Astrocyte of the spinal cord (primary cell): ENCODE data around the gene FAM107A.

Source experiments
- DNase-seq: peaks from one replicate; pipeline ENCODE4 v3.0.0; 2011; ENCODE audit warnings: low read depth, low spot score
- H3K4me3 ChIP-seq: 2 replicates; pipeline ENCODE4 v1.5.1; 2011; ENCODE audit warnings: low read depth, mild to moderate bottlenecking, low read length, moderate library complexity
- CTCF ChIP-seq: IDR thresholded peaks from 2 replicates; pipeline ENCODE4 v1.5.1; 2012; ENCODE audit warnings: low read depth, mild to moderate bottlenecking, low read length, inconsistent platforms
- in situ Hi-C: cut with HindIII; loops from 2 replicates; pipeline ENCODE4 v1.10.0; 2017; ENCODE audit warnings: low sequenced_read_pairs

FAM107A gene

DNA sequence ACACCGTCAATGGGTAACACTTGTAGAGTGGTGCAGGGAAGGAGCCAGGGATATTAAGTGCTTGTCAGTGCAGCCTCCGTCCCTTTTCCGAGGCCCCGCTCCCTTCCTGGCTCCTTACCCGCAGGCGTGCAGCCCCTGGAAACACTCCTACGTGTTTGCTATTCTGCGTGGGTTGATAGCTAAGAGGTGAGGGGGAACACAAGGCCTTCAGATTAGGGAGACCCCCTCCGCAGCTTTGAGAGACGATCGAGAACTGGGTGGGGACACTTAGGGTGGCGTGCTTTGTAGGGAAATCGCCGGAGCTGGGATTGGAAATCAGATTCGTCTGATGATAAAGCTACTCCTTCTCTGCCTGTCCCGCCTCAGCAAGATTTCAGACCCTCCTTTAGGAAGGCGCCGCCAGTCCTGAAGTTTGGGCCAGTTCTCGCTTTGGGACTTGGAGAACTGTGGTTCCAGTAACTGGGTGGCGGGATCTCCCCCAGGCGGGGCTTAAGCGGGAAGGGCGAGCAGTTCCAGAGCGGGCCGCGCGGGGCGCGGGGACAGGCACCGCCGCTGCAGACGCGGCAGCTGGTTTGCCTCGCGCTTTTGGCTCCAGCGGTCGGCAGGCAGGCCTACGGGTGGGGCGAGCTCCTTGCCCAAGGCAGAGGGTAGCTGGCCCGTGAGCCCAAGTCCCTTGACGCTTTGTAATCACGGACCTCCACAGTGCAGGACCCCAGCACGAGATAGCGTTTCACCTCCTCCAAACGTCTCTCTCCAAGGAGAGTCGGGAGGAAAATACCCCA, 8.0 kb upstream of the FAM107A start:
- DNase-seq: peak; percentile 64
- in situ Hi-C loops: no loop called here
- peak overlapping the region; percentile 50 for H3K4me3 ChIP-seq
- peak; percentile 78 for TF ChIP-seq CTCF

DNA sequence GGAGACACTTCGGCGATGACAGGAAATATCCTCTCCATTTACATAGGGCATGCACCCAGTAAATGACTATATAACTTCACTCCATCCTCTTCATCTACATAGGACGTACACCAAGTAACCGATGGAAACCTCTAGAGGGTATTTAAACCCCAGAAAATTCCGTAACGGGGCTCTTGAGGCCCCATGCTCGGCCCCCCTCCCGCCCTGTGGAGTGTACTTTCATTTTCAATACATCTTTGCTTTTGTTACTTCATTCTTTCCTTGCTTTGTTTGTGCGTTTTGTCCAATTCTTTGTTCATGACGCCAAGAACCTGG, 7.5 kb upstream of the FAM107A start:
- TF ChIP-seq CTCF: no peak

DNA sequence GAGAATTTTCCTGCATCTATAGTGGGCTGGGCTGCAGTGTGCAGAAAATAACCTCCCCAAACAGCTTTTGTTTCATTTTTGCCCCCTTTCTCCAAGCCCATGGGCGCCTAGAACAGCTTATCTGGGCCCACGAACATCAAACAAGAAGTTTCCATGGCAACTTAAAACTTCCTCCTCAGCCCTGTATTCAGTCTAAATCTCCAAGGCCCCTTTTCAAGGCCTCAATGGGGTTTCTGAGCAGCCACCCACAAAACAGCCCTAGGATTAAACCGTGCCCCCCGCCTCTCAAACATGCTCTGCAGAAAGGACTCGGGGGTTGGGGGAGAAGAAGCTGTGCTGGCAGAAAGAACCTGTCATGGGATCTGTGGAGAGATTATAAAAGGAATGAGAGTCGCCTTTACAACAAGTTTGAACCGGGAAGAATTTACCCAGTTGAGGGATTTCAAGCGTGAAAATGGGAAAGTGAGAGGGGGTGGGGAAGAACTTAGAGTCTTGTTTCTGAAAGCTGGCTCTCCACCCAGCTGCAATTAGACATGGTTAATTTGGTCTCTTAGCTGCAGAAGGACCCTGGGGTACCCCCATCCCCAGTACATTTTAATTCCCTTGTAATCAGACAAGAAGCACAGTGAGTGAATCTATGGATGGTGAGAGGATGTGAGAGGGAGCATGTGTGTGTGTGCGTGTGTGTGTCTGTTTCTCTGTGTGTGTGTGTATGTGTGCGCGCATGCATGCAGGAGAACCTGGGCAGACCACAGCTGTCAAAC, 4.3 kb upstream of the FAM107A start:
- in situ Hi-C loops: no loop called here
- DNase-seq: no peak
- TF ChIP-seq CTCF: no peak
- H3K4me3 ChIP-seq: no peak overlapping the region

More for the DNA sequence above, 7.5 kb upstream of the FAM107A start:
- DNase-seq: no peak
- in situ Hi-C loops: no loop called here
- peak overlapping the region; percentile 50 for H3K4me3 ChIP-seq

GRCh38 chr3:58580826-58581327, 3.7 kb upstream of the FAM107A start:
- TF ChIP-seq CTCF: no peak
- DNase-seq: no peak
- H3K4me3 ChIP-seq: no peak overlapping the region
- in situ Hi-C loops: no loop called here

DNA sequence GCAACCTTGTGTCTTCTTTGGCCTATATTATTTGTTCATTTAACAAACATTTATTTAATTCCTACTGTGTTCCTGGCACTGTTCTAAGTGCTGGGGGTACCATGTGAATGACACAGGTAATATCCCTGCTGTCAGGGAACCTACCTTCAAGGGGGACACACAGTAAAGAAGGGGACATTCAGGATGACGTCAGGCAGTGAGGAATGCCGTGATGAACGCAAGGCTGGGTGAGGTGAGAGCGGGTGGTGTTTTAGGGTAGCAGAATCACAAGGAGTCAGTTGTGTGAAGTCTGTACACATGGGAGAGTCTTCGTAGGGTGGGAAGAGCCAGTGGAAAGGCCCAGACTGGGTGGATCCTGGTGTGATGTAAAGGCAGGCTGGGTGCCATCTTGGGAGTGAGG, 1.7 kb upstream of the FAM107A start:
- no peak overlapping the region for H3K4me3 ChIP-seq
- DNase-seq: no peak
- TF ChIP-seq CTCF: no peak
- in situ Hi-C loops: no loop called here

GRCh38 chr3:58576716-58577115, 475 bp downstream of the FAM107A start:
- no peak overlapping the region for H3K4me3 ChIP-seq
- TF ChIP-seq CTCF: no peak
- DNase-seq: no peak
- in situ Hi-C loops: no loop called here
